ENCODE results near the gene ENDOV. TPM values are rescaled to one million over a fixed set of nuclear protein-coding genes. Genes with fewer than 3 reads are reported as not detected.
A peak's percentile ranks its signal among the peaks of the same experiment; 100 is the strongest.

Gene ENDOV
- total and polyA plus RNA-seq, 11 donors = 4.2 to 16.2 (median 9.4) TPM

GRCh38 chr17:80451104-80451775, 36.3 kb downstream of the ENDOV start:
- no peak for TF ChIP-seq POLR2A (IDR thresholded peaks at IDR 0.05)
- TF ChIP-seq CTCF (IDR thresholded peaks at IDR 0.05) = no peak
- ATAC-seq = no peak
- H3K27me3 ChIP-seq = no peaks in the 10 kb centered on the region
- H3K27ac ChIP-seq = peak overlapping the region in 1 of 12 donors; percentile 58
- H3K36me3 ChIP-seq = no peaks in the 10 kb centered on the region
- intact Hi-C loops (cut with DNase I) = no loop called here
- peaks cover 0 to 21% (median 14%) of the 10 kb centered on the region in 12 donors for H3K4me1 ChIP-seq
- DNase-seq = no peak
- no peaks in the 10 kb centered on the region for H3K9me3 ChIP-seq
- WGBS, 4 donors = 74 to 87% (median 83%) methylated on average over 5 to 9 of the region's 9 CpGs
- no peak overlapping the region for H3K4me3 ChIP-seq

- intact Hi-C loops (cut with DNase I) = no loop called here
- ATAC-seq = no peak
- Histone ChIP-seq H3K27ac (no peak overlapping the region), H3K4me1 (peaks cover 0 to 33% (median 22%) of the 10 kb centered on the region in 12 donors), H3K36me3 (no peaks in the 10 kb centered on the region), H3K27me3 (no peaks in the 10 kb centered on the region), H3K9me3 (no peaks in the 10 kb centered on the region), H3K4me3 (no peak overlapping the region)
- no peak for DNase-seq
- WGBS, 4 donors = 75 to 83% (median 79%) methylated on average over 6 to 14 of the region's 14 CpGs
- TF ChIP-seq CTCF (IDR thresholded peaks at IDR 0.05) (no peak), POLR2A (IDR thresholded peaks at IDR 0.05) (no peak)
Observed at GRCh38 chr17:80452173-80452915, 37.4 kb downstream of the ENDOV start.

- TF ChIP-seq POLR2A (IDR thresholded peaks at IDR 0.05) (no peak), CTCF (IDR thresholded peaks at IDR 0.05) (no peak)
- ATAC-seq (no peak), DNase-seq (no peak)
- Histone ChIP-seq H3K36me3 (no peaks in the 10 kb centered on the region), H3K4me3 (peak overlapping the region in 8 of 12 donors; percentile 70 to 88 (median 76)), H3K9me3 (no peaks in the 10 kb centered on the region), H3K27ac (peak overlapping the region in 3 of 12 donors; percentile 95 to 99 (median 98)), H3K4me1 (peaks cover 0 to 36% (median 22%) of the 10 kb centered on the region in 12 donors), H3K27me3 (no peaks in the 10 kb centered on the region)
- intact Hi-C loops (cut with DNase I) = no loop called here
- WGBS, 4 donors = 83 to 87% (median 84%) methylated on average over 19 of the region's 19 CpGs
Observed at GRCh38 chr17:80453126-80453997, 38.4 kb downstream of the ENDOV start.
